HG03095 (cell line): ENCODE results near the gene KYAT1.

ENCODE experiments used
- ATAC-seq: cut with Tn5 transposase; IDR thresholded peaks from one replicate; pipeline ENCODE4 v1.9.1; 2021; ENCODE audit warnings: moderate library complexity; ENCODE audit not compliant: unreplicated experiment

KYAT1 gene

GRCh38 chr9:128909859-128910258 is 28.1 kb upstream of the KYAT1 start:
- no peak for ATAC-seq

GRCh38 chr9:128908372-128908771 is 26.6 kb upstream of the KYAT1 start:
- ATAC-seq = no peak

- ATAC-seq = no peak
Observed at GRCh38 chr9:128906741-128907140, 25.0 kb upstream of the KYAT1 start.

GRCh38 chr9:128905964-128906363 is 24.2 kb upstream of the KYAT1 start:
- ATAC-seq = no peak

GRCh38 chr9:128903871-128904620 is 22.3 kb upstream of the KYAT1 start:
- no peak for ATAC-seq

- no peak for ATAC-seq
Observed at GRCh38 chr9:128903079-128903461, 21.3 kb upstream of the KYAT1 start.

- peak; percentile 78 for ATAC-seq
Observed at GRCh38 chr9:128902351-128903078, 20.8 kb upstream of the KYAT1 start.

- ATAC-seq = no peak
Observed at GRCh38 chr9:128901822-128902221, 20.1 kb upstream of the KYAT1 start.

GRCh38 chr9:128901379-128901778 is 19.6 kb upstream of the KYAT1 start:
- ATAC-seq = no peak

- no peak for ATAC-seq
Observed at GRCh38 chr9:128899566-128900322, 18.0 kb upstream of the KYAT1 start.

- no peak for ATAC-seq
Observed at GRCh38 chr9:128898845-128899565, 17.3 kb upstream of the KYAT1 start.

GRCh38 chr9:128898382-128898781 is 16.6 kb upstream of the KYAT1 start:
- ATAC-seq = no peak

- ATAC-seq = no peak
Observed at GRCh38 chr9:128895556-128895955, 13.8 kb upstream of the KYAT1 start.

- no peak for ATAC-seq
Observed at GRCh38 chr9:128894764-128895163, 13.0 kb upstream of the KYAT1 start.

GRCh38 chr9:128893354-128893753 is 11.6 kb upstream of the KYAT1 start:
- ATAC-seq = no peak

- no peak for ATAC-seq
Observed at GRCh38 chr9:128892221-128892921, 10.6 kb upstream of the KYAT1 start.

- no peak for ATAC-seq
Observed at GRCh38 chr9:128891321-128892220, 9.8 kb upstream of the KYAT1 start.

- ATAC-seq = no peak
Observed at GRCh38 chr9:128887914-128888350, 6.2 kb upstream of the KYAT1 start.

- no peak for ATAC-seq
Observed at GRCh38 chr9:128887049-128887448, 5.3 kb upstream of the KYAT1 start.
